Testis (tissue), 2 donors: ENCODE measurements around the gene PDE10A.

Experiments
- POLR2A ChIP-seq: fragments of 450-650 bp; IDR thresholded peaks from one replicate; pipeline ENCODE4 v1.6.1; 2017; ENCODE audit warnings: antibody characterized with exemption, mild to moderate bottlenecking, moderate library complexity
- TF ChIP-seq, protein P1 (sequence below), 3 experiments: fragments of 450-650 bp in 2 of 3; fragments of 200-600 bp in 1 of 3; sonication (generic) in 1 of 3; IDR thresholded peaks; one replicate each; pipeline ENCODE4 v1.5.1; 2016 to 2019; ENCODE audit warnings: antibody characterized with exemption in 3 of 3, mild to moderate bottlenecking in 2 of 3, moderate library complexity in 1 of 3

DNA sequence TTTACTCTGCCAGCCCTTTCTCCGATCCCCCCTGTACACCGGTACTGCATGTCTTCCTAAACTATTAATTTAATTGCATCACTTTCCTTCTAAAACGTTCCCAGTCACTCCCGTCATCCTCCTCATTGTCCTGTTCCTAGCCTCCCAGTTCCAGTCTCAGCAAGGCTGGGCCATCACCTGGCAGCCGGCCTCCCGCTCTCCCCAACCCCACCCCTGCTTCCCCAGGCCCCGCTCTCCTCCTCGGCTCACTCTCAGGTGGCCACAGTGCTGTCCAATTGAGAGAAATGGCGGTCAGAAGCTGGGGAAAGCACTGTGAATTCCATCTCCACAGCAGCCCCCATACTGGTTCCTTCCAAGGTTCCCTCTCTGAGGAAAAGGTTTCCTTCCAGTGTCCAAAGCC, 8.9 kb downstream of the PDE10A start:
- TF ChIP-seq, protein P1, sequence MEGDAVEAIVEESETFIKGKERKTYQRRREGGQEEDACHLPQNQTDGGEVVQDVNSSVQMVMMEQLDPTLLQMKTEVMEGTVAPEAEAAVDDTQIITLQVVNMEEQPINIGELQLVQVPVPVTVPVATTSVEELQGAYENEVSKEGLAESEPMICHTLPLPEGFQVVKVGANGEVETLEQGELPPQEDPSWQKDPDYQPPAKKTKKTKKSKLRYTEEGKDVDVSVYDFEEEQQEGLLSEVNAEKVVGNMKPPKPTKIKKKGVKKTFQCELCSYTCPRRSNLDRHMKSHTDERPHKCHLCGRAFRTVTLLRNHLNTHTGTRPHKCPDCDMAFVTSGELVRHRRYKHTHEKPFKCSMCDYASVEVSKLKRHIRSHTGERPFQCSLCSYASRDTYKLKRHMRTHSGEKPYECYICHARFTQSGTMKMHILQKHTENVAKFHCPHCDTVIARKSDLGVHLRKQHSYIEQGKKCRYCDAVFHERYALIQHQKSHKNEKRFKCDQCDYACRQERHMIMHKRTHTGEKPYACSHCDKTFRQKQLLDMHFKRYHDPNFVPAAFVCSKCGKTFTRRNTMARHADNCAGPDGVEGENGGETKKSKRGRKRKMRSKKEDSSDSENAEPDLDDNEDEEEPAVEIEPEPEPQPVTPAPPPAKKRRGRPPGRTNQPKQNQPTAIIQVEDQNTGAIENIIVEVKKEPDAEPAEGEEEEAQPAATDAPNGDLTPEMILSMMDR (IDR thresholded peaks at IDR 0.05): no peak
- TF ChIP-seq POLR2A: no peak
